GM19351 (cell line): ENCODE results near the gene PHLDA1.
"Not testable (repeated sequence)": the region's sequence is repeated elsewhere in the genome, so short reads cannot be mapped to it uniquely, and the experiment has no call there.

ENCODE experiments used
- ATAC-seq: cut with Tn5 transposase; IDR thresholded peaks from one replicate; pipeline ENCODE4 v1.9.1; 2021; ENCODE audit warnings: mild to moderate bottlenecking, moderate library complexity; ENCODE audit not compliant: unreplicated experiment

The PHLDA1 gene

DNA sequence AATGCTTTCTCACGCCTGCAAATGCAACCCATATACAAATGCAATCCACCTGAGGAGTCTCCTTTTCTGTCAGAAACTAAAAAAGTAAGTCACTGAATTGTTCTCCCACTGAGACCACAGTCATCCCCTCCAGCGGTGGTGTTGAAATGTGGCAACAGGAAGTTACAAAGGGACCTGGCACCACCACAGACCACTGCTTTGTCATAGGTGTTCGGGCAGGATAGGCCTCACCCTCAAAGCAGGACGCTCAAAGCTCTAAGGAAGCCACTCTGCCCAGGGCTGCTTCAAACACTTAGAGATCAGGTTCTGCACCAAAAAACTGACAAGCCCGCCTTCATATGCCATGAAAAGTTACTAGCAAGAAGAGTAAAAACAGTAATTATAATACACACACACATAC lies 11.3 kb downstream of the PHLDA1 start:
- ATAC-seq = peak; percentile 48

DNA sequence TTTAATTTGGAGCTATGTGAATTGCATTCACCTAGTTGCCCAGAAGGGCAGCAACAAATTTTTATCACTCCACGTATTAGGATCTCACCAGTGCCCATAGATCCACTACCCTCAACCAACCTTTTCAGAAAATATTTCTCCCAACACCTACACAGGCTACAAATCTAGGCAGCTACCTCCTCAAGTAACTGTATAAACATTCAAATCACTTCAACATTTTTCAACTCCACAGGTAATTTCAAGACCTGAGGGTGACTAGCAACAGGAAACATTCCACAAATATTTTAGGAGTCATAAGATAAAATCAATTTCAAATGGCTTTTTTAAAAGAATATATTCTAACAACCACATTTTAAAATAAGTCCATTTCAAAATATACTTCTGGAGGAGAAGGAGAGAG lies 12.9 kb downstream of the PHLDA1 start:
- no peak for ATAC-seq

DNA sequence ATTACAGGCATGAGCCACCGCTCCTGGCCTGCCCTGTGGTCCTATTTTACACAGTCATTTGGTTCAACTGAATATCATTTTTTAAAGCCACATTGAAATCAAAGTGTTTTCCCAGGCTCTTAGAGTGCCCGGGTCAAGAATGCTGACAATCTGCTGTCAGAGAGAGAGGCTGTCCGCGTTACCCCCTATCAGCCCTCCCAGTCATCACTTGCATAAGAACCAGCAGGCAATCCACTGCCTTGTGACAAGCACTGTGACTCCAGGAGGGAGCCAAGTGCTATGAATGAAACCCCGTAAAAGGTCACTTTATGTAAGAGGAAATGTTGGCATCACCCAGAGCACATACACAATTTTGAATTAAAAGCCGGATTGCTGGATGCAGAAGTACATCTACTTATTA lies 13.5 kb downstream of the PHLDA1 start:
- ATAC-seq = no peak

DNA sequence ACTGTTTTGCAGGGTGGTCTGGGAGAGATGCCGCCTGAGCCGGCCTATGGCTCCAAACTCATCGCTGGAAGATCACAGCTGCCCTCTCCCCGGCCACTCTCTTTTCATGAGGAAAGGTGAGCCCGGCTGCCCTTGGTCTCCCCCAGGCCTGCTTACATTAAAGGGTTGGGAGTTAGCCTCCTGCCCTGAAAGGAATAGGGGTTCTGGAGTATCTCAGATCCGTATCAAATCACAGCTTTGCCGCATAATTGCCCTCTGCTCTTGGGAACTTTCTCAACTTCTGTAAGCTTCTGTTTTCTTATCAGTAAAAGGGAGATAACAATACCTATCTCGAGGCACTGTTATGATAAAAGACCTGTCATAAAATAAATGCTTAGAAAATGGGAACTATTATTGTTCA lies 17.6 kb downstream of the PHLDA1 start:
- no peak for ATAC-seq

DNA sequence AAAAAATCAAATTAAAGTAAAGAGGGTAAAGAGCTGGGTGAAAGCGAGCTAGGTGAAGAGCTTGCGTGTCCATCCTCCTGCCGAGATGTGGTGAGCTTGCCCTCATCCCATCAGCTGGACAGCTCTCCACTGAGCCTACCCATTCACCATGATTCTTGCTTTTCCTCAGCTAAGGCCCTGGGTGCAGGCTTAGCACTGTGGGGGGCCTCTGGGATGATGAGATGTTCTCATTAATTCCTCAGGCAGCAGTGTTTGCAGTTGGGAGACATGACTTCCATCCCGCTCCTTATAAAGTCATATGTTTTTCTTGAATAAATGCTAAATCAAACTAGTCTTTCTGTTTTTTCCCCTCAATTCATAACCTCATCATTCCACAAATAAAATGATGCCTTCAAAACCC lies 18.0 kb downstream of the PHLDA1 start:
- no peak for ATAC-seq

DNA sequence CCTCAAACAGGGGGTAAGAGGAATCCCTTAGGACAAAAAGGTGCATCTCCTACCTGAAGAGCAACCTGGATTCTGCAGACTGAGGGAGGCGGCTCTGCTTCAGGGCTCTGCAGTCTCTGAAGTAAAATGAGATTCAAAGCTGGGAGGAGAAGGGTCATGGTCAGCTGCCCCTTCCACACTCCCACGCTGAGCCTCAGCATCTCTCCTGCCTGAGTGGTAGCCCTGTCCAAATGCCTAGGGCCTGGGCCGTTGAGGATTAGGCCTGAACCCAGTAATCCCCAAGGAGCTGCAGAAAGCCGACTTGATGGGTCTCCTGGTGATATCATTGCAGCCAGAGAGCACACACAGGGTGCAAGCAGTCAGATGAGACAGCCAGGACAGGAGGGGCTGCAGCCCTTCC lies 18.9 kb downstream of the PHLDA1 start:
- no peak for ATAC-seq

DNA sequence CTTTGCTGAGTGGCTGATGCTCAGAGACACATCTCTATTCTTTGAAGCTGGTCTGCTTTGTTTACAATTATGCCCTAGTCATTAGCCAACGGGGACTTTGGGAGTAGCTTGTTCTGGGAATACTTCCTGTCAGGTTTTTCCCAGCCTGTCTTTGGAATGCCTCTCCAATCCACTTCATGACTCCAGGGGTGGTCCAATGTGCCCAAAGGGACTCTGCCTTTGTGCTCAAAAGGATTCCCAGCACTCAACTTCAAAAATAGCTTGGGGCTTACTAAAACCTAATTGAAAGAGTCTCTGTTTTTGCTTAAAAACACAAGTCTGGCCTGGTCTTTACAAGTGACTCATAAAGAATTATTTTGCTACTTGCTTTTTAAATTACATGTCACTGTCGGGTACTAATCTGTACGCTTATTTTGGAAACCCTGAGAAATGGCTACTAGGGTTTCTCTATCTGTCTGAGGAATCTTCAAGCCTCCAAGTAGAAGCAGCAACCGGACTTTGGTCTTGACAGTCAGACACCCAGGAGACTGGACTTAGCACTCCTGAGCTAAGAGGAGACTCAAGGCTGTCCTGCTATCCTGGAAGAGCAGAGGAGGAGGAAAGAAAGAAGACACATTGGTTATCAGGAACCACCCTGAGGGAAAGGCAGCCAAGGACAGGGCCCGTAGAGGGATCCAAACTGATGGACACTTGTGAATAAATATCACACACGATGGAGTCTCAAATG lies 20.7 kb downstream of the PHLDA1 start:
- ATAC-seq = no peak

DNA sequence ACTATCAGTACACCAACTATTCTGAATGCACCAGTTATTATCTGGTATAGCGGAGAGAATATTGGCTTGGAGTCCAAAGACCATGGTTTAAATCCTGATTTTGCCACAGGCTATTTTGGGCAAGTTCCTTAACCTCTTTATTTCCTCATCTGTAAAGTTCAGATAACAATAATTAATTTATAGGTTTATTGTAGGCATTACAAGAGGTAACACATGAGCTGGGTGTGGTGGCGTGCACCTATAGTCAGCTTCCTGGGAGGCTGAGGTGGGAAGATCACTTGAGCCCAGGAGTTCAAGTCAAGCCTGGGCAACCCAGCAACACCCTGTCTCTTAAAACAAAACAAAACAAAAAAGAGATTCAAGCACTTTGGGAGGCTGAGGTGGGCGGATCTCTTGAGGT lies 23.1 kb downstream of the PHLDA1 start:
- ATAC-seq = no peak

DNA sequence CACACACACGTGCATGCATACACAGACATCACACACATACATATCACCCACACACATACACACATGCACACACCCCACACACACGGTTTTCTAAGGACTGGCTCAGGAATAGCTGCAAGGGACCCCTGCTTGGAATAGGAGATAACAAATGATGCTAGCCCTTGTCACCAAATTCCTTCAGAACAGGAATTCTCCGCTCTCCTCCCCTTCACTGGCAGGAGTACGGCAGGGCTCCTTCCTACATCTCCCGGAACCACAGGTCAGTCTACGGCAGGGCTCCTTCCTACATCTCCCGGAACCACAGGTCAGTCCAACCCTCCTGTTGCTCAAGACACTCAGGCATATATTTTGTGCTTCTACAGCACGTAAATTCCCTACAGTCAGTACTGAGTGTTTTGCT lies 23.9 kb downstream of the PHLDA1 start:
- no peak for ATAC-seq

DNA sequence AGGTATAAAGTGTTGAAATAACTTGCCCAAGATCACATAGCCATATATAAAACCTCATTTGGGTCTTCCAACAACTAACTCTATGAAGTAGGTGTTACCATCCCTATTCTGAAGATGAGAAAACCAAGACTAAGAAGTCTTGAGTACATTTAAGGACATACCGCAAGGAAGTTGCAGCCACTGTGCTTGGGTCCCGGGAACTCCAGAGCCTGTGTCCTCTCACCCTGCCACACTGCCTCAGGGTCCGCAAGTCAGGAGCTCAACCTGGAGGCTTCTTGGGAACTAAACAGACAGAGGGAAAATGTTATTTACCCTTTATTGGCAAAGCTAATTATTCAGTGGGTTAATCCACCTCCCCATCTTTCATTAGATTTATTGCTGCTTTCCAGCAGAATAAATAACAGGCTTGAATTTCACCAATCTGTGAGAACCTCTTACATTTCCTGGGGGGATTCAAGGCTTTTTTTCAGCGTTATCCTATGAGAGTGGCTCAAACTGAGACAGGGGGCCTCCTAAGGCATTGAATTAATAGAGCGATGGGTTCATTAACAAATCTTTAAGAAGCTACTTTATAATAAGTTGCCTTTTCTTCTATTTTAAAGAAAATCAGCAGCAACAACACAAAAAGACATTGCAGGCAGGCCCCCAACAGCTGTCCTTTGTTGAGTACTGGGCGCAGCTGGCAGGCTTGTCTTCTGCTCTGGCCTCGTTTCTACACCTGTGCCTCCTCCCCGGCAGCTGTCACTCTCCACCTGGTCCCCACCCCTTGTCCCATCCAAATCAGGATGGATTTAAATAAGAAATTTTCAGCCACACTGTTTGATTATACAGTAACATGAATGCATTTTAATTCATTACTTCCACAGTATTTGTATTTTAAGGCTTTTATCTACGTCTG lies 25.3 kb downstream of the PHLDA1 start:
- ATAC-seq = no peak

DNA sequence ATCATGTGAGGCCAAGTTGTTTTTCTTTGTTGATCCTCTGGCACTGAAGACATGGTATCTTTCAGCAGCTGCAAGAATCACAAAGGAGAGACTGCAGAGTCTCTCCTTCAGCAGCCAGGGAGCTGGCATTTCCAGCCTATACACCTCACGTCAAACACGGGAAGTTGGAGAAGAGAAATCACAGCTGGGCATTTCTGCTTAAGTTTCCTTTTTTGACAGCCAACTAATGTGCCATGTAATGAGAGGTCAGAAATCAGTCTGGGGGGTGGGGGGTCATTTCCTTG lies 28.3 kb downstream of the PHLDA1 start:
- no peak for ATAC-seq

DNA sequence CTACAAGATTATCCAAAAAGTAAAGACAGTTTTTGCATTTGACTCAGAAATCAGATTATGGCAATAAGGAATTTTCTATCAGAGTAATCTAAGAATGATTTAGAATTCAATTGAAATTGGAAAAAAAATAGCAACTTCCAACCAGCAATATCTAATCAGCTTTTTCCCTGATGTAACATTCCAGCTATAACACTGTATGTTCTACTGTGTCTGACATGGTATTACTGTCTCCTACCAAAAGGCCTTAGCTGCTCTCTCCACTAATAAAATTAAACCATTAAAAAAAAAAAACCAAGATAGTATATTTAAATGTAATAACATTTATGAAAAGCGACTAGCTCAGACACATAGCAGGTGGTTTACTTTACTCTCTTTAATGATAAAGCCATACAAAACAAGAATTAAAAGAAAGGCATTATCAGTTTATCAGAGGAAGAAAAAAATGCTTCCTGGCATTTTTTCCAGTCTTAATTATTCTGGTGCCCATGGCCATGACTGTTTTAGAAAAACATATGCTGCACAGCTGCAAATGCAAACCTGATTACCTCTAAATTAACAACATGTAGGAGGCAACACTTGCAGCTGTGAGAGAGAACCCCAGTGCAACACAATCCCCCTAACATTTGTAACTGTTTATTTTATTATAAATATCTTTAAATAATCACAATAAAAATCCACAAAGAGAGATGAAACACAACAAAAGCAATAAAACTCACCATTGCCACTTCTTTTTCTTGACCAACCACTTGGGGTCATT lies 28.8 kb downstream of the PHLDA1 start:
- no peak for ATAC-seq

DNA sequence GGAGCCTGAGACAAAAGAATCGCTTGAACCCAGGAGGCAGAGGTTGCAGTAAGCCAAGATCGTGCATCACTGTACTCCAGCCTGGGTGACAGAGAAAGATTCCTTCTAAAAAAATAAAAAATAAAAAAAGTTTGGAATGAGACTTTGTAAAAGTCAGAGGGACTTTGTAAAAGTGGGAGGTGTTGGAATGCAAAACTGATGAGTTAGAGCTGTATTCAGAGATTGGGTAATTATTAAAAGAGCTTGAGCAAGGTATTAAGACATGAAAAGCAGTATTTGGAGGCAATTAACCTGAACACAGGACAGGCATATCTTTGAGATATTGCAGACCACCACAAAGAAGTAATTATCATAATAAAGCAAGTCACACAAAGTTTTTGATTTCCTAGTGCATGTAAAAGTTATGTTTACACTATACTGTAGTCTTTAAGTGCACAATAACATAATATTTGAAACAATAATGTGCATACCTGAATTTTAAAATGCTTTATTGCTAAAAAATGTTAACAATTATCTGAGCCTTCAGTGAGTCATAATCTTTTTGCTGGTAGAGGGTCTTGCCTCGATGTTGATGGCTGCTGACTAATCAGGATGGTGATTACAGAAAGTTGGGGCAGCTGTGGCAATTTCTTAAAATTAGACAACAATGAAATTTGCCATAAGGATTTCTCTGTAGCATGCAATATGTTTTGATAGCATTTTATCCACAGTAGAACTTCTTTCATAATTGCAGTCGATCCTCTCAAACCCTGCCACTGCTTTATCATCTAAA lies 33.1 kb downstream of the PHLDA1 start:
- no peak for ATAC-seq

DNA sequence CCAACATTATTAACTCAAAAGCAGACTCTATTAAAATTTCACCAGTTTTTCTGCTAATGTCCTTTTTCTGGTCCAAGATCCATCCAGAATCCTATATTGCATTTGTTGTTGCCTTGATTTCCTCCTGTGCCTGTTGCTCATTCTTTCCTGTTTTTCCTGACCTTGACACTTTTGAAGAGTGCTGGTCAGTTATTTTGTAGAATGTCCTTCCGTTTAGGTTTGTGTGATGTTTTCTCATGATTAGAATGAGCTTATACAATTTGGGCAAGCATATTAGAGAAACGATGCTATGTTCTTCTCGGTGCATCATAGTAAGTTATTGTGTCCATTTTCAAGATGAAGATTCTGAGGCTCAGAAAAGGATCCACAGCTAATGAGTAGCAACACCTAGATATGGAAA lies 33.9 kb downstream of the PHLDA1 start:
- no peak for ATAC-seq

DNA sequence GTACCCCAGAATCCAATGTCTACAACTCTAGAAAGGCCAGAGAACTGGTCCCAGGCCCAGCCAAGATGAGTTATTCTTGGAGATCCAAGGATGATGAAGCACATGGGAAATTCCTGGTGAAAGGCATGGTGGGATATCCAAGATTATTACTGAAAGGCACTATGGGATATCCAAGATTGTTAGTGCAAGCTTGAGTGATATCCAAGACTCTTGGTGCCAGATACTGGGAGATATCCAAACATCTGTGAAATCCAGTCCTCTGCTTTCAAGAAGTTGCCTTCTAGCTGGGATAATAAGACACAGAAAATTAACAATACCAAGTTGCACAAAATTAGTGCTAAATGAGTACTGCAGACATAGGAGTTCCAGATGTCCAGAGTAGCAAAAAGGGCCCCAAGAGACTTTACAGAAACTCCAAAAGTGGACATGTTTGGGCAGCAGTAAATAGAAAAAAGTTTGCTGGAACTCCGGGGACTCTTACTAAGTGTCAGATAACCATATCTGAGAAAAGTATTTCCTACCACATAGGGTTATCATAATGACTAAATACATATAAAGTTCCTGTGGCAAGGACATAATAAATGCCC lies 34.6 kb downstream of the PHLDA1 start:
- ATAC-seq = no peak

DNA sequence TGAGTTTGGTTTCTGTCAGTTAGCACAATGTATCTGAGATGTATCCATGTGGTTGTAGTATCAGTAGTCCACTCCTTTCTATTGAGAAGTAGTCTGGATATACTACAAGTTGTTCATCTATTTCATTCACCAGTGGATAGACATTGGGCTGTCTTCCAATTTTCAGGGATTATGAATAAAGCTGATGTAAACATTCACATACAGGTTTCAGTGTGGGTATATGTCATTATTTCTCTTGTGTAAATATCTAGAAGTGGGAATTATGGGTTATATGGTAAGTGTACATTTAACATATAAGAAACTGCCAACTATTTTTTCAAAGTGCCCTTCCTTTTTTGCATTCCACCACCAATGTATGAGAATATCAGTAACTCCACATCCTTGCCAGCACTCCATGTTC lies 35.9 kb downstream of the PHLDA1 start:
- ATAC-seq = no peak

DNA sequence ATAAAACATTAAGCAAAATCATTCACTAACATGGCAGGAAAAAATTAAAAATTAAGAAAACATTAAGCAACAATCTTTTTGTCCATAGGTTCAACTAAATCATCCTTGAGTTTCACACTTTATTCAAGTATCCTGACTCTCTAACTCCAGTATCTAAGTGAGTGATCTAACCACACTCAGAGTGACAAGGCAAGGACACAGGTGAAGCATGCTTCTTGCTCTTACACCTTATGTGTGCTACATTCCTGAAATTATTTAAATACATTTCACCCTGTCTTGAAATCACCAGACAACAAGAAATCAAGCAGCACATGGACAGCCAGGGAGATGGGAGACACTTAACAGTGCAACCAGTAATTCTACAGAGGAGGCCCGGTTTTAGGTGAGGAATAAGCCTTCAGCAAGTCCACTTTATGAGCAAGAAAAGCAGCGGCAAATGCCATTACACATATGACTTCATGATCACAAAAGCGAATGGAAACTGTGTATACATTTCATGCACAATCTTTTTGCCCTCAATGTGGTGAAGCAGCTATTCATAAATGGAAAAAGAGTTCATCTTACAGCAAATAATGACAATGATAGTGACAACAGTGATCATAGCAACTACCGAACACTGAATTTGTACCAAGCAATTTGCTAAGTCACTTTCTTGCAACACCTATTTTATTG lies 37.4 kb downstream of the PHLDA1 start:
- no peak for ATAC-seq

DNA sequence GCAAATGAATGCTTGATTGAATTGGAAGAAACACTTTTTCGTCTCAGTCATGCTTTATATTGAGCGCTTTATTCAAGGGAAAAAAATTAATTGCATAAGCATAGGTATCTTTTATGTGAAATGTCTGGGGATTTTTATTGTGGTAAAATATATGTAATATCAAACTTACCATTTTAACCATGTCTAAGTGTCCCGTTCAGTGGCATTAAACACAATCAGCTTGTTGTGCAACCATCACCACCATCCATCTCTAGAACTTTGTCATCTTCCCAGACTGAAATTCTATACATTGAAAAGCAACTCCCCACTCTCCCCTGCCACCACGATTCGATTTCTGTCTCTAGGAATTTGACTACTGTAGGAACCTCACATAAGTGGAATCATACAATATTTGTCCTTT lies 39.8 kb downstream of the PHLDA1 start:
- ATAC-seq = no peak

DNA sequence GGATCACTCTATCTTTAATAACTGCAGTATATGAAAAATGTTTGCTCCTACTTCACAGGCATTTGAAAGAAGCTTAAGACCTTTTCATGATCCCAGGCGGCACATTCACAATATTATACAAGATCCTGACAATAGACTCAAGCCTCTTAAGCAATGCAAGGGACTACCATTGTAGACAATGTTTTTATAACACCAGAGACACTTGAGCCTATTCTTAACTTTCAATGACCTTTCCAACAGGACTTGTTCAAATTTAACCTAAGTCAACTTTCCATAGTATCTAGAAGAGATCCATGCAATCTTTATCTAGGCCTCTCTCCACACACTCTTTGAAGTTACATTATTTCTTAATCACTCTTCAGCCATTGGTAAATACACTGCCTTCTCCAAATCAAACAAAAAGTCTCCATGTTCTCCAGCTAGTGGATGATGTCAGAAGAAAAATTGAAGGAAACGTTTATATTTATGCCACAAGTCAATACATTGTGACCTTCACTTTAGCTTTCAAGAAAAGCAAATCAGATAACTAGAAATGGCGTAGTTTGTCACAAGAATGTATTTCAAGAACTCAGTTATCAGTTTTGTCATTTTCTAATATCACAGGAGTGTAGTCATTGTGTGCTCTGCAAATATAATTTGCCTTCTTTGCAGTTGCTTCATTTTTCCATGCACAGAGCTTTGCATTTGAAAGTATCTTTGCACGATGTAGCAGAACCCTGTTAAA lies 41.2 kb downstream of the PHLDA1 start:
- ATAC-seq = no peak

DNA sequence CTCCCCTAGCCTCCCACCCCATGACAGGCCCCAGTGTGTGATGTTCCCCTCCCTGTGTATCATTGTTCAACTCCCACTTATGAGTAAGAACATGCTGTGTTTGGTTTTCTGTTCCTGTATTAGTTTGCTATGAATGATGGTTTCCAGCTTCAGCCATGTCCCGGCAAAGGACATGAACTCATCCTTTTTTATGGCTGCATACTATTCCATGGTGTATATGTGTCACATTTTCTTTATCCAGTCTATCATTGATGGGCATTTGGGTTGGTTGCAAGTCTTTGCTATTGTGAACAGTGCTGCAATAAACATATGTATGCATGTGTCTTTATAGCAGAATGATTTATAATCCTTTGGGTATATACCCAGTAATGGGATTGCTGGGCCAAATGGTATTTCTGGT lies 43.9 kb downstream of the PHLDA1 start:
- not testable (repeated sequence) for ATAC-seq
